CD4-positive, alpha-beta T cell treated with Interleukin-12 subunit alpha and Interleukin-12 subunit beta, for 1 hour (primary cell): ENCODE measurements around the gene ERO1A.
A peak's percentile ranks its signal among the peaks of the same experiment; 100 is the strongest.
"Not testable (repeated sequence)": the region's sequence is repeated elsewhere in the genome, so short reads cannot be mapped to it uniquely, and the experiment has no call there.

Experiments used
- DNase-seq: peaks from one replicate; pipeline ENCODE4 v3.0.0-alpha.2; 2020

ERO1A gene, protein sequence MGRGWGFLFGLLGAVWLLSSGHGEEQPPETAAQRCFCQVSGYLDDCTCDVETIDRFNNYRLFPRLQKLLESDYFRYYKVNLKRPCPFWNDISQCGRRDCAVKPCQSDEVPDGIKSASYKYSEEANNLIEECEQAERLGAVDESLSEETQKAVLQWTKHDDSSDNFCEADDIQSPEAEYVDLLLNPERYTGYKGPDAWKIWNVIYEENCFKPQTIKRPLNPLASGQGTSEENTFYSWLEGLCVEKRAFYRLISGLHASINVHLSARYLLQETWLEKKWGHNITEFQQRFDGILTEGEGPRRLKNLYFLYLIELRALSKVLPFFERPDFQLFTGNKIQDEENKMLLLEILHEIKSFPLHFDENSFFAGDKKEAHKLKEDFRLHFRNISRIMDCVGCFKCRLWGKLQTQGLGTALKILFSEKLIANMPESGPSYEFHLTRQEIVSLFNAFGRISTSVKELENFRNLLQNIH

DNA sequence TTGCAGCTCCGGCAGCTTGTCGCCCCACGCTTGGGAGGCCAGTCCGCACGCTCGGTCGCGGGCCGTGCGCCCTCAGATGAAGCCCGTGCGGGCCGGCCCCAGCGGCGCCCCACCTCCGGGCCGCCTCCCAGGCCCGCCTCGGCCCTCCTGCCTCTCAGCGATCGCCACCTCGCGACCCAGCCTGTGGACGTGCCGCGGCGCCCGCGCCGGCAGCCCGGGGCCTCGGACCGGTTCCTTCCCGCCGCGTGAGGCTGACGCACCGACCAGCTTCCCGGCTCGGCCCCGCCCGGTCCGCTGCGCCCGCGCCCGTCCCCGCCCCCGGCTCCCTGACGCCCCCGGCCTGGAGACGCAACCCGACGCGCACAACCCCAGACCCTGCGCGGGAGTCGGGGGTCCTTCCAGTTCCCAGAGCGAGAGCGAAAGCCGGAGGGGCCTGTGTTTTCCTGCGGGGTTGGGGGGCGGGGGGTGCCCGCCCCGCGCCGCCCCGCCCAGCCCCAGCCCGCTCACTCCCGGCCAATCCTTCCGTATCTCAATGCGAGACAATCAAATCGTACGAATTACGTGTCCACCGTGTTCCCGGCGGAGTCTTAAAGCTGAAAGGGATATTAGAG is at the start of gene ERO1A:
Gene ERO1A (minus strand): TSS at position 78 of the 611 bp plus-strand sequence. CDS start 77 bp downstream, at position 1.
- peak; percentile 67 for DNase-seq

DNA sequence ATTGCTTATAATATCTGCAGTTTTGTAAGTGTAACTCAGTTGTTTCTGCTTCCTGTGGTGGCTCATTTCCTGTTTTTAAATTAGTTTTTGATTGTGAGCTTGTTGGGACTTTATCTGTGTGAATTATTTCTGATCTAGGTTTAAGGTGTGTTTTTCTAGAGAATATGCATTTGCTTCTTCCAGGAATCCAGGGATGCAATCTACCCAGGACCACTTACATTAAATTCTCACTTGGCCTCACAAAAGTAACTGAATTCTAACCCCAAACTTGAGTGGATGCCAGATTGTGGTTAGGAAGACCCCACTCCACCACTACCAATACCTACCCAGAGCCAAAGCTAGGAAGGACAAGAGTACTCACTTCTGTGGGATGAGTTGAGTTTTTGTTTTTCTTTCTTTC is 46.5 kb upstream of the ERO1A start:
- peak; percentile 50 for DNase-seq

DNA sequence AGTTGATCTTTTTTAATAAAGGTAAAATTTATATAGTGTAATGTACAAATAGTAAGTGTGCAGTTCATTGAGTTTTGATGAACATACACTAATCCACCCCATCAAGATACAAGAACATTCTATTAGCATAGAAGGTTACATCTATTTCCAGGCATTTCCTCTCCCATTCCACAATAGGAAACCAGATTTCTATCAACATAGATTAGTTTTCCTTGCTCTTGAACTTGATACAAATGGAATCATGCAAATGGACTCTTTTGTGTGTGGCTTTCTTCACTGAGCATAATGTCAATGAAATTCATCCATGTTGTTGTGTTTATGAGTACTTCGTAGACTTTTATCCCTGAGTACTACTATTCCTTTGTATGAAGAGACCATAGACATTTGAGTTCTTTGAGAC is 45.4 kb upstream of the ERO1A start:
- no peak for DNase-seq

DNA sequence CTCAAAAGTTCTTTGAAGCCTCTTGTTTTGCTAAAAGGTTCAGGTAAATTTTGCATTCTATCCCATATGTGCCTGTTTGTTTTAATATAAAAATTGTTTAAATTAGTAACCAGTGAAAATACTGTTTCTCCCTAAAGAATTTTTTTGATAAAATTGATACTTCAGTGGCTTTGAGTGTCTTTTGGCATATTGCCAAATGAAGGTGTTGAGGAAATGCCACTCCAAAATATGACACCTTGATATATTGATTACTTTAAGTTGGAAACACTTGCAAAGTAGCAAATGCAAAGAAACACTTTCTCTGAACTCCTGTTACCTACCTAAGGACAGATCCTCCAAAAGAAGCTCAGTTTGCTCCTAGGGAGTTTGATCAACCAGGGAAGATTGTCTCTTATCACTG is 43.1 kb upstream of the ERO1A start:
- no peak for DNase-seq

DNA sequence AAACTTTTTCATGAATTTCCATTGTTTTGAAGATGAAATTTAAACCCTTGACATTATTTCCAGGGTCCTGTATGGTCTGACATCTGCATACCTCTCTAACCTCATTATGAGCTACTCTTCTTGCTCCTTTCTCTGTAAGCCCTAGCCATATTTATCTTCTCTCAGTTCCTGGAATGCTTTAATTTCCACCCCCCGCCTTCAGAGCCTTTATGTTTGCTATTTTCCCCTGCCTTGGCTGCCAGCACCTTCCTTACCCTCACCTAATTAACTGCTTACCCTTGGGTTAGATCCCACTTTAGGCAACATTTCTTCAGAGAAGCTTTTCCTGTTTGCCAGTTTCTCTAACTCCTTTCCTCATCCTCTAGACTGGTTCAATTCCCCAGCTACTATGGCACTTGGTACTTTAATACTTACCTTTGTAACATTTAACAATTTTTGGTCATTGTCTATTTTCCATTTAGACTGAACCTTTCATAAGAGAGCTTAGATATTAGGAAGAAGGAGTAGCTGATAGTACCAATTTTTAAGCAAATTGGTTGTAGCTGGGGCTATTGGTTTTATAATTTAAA is 40.6 kb upstream of the ERO1A start:
- DNase-seq, result no peak

DNA sequence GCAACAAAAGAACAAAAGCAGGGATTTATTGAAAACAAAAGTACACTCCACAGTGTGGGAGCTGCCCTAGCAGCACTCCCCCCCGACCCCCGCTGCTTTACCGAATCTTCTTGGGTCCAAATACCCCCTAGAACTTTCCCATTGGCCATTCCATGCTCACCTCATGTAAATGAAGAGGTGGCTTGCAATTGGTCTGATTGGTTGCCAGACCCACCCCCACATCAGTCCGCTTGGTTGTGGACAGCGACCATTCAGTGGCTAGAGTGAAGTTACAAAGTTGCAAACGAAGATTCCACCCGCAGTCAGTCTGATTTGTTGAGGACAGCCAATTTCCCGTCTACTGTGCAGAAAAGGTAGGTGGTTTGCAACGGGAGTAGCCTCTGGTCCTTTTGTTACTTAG is 38.5 kb upstream of the ERO1A start:
- no peak for DNase-seq

DNA sequence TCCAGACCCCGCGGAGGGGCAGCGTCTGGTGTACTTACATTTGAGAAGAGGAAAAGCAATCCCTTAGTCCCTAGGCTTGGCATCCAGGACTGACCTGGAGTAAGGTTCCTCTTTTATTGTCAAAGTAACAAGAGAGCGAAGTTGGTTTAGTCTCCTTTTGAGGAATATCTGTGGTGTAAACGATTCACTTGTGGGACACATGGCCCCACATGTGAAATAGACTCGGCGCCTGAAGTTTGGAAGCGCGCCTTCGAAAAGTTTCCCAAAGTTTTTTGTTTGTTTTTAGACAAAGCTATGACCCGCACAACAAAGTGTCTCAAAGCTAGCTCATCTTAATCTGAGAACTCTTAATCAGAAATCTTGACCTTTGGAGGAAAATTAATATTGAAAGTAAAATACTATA is 35.4 kb upstream of the ERO1A start:
- no peak for DNase-seq

DNA sequence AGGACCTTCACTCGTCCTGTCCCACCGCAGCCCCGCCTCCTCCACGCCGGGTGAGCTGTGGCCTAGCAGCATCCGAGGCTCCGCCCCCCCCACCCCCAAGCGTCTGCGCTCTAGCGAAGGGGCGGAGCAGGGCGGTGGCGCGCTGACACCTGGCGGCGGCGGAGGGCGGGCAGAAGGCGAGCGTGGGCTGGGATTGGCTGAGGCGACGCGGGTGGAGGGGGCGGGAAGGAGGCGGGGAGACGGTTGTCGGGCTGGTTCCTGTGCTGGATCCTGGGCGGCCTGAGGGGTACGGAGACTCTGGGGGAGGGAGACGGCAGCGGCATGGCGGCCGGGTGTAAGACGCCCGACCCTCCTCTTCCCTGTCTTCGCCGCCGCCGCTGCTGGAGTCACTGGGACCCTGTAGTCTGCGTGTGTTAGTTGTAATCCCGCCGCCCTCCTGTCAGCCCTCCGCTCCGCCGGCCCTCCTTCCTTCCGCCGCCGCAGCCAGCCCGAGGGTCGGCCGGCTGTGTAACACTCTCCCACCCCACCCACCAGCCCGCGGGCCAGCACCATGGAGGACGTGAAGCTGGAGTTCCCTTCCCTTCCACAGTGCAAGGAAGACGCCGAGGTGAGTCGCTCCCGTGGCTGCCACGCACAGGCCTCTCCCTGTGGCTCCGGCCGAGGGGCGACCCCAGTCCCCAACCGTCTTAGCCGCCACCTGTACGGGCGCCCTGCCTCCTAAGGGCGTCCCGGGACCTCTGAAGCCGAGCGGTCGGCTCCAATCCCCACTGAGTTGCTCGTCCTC is 34.8 kb upstream of the ERO1A start, which contains the start of gene STYX:
Gene STYX (plus strand): TSS at position 242 of the 784 bp plus-strand sequence. CDS start 309 bp downstream, at position 551.
- peak; percentile 97 for DNase-seq

DNA sequence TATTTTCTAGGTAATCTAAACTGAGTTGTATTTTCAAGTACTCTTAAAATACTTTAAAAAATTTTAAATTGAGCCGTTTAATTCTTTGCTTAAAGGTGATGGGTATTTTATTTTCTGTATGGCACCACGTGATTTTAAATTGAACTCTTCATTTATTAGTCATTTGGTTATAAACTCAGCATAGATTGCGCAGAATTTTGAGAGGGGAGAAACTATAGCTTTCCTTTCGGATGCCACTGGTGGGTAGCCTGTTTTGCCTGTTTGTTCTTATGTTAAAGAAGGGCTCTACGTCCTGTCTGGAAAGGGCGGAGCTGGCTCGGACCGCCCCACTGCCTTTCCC is 34.2 kb upstream of the ERO1A start:
- DNase-seq, result no peak

DNA sequence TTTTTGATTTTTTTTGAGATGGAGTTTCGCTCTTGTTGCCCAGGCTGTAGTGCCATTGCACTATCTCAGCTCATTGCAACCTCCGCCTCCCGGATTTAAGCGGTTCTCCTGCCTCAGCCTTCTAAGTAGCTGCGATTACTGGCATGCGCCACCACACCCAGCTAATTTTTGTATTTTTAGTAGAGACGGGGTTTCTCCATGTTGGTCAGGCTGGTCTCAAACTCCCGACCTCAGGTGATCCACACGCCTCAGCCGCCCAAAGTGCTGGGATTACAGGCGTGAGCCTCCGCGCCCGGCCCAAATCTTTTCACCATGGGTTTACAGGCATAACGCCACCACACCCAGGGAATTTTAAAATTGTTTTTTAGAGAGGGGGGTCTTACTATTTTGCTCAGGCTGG is 33.7 kb upstream of the ERO1A start:
- not testable (repeated sequence) for DNase-seq

DNA sequence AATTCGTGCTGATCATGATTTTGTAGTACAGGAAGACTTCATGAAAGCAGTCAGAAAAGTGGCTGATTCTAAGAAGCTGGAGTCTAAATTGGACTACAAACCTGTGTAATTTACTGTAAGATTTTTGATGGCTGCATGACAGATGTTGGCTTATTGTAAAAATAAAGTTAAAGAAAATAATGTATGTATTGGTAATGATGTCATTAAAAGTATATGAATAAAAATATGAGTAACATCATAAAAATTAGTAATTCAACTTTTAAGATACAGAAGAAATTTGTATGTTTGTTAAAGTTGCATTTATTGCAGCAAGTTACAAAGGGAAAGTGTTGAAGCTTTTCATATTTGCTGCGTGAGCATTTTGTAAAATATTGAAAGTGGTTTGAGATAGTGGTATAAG is 32.2 kb upstream of the ERO1A start:
- not testable (repeated sequence) for DNase-seq

DNA sequence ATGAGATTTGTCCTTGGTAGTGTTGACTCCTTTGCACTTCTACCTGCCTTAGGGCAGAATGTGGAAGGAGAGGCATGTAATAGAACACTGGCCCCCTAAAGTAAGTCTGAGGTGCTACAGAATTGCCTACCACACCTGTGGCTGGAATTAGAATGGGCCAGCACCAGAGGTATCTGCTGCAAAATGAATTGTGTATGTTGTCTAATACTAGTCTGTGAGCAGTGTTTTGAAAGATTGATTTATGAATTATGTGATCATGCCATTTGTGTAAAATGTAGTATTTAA is 28.9 kb upstream of the ERO1A start:
- no peak for DNase-seq

DNA sequence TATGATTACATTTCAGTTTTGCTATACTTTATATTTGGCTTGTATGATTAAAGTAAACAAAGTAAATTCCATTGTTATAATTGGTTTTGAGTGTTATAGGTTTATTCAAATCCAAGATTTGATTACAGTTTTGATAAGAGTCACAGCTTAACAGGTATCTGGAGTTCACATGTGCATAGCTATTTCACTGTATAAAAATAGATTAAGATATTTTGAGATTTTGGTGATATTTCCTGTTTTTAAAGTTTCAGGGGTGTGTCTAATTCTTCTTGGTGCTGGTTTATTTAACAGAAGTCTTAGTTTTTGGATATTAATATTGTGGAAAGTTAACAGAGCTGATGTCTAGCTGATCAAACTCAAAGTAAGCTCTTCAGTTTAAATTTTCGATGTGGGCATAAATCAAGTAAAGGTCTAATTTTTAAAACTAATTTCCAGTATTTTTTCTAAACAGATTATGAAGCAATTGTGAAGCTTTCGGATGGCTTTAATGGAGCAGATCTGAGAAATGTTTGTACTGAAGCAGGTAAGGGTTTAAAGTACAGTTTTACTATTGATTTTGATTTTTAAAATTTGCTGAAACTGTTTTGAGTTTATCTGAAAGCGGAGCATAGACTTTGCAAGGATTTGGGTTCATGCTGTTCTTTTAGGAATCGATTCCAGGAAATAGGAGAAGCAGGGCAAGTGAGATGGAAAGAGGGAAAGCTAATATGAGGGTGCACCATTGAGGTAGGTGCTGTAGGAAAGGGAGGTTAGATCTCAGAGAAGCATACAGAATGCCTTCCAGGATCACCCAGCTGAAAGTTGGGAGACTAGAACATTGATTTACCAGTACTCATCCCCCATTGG is 28.4 kb upstream of the ERO1A start:
- no peak for DNase-seq

DNA sequence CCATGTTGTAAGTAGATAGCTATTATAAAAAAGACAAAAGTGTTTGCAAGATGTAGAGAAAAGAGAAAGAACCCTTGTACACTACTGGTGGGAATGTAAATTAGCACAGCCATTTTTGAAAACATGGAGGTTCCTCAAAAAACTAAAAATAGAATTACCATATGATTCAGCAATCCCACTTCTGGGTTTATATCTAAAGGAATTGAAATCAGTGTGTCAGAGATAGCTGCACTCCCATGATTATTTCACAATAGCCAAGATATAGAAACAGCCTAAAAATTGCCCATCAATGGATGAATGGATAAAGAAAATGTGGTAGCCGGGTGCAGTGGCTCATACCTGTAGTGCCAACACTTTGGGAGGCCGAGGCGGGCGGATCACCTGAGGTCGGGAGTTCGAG is 20.8 kb upstream of the ERO1A start:
- DNase-seq, result no peak

DNA sequence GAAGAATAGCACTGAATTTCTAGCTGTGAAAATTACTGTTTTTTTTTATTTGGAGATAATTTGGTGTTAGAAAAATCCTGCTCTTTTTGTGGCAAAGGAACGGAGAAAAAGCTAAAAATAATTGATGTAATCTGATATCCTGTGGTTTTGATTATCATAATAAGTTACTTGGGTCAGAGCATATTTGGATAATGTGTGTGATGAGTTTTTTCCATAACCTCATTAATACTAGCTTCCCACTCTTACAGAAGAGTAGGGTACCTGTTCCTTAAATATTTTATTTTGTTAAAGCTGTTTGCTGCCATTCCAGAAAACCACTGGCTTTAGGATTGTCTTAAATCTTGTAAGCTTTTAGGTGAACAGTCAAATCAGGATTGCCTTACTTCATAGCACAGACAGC is 16.3 kb upstream of the ERO1A start:
- DNase-seq, result no peak

DNA sequence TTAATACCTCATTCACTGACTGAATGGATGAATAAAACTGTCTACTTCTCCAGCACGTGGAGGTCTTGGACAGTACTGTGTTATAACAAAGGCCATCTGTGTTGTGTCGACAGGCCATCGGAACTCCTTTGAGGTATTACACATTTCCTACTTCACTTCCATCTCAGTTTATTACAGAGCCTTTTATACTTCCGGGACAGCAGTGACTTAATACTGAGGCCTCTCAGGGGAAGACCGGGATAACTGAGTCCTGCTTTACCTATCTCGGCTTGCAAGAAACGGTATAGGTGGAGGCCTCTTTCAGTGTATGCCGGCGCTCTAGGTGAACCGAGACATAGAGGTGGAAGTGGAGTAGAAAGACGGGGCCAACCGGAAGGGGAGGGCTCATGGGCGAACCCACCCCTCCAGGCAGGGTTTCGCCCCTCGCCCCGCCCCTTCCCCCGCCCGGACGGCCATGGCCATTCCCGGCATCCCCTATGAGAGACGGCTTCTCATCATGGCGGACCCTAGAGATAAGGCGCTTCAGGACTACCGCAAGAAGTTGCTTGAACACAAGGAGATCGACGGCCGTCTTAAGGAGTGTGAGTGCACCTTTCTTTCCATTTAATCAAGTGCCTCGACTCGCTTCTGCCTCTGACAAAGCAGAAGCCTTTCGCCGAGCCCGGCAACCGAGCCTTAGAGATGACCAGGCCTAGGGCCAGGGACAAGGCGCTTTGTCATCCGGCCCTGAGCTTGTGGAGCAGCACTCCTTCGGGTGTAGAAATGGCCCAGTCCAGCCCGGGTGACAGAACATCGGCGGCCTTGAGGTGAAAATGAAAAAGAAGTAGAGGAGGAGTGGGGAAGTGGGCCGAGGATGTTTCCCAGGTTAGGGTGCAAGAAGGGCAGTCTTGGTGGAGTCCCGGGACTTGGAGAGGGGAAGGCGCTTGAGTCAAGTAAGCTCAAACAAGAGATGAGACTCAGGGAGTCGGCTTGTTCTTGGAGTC is 11.7 kb upstream of the ERO1A start, which contains the start of gene PSMC6:
Gene PSMC6 (plus strand): TSS at position 477 of the 983 bp plus-strand sequence. CDS start 20 bp downstream, at position 497.
- peak; percentile 94 for DNase-seq

DNA sequence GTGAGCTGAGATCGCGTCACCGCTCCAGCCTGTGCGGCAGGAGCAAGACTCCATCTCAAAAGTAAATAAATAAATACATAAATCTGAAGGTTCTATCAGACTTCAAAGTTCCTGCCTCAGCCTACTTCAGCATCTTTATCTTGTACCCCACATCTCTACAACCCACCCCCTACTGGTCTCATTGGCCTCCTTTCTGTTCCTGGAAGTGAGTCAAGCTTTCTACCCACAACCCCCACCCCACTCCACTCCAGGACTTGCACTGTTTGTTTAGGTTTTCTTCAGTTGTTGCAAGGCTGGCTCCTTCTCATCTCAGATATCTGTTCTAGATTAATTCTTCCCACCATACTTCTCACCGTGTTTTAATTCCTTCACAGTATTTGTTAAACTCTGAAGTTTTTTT is 10.9 kb upstream of the ERO1A start:
- peak; percentile 59 for DNase-seq

DNA sequence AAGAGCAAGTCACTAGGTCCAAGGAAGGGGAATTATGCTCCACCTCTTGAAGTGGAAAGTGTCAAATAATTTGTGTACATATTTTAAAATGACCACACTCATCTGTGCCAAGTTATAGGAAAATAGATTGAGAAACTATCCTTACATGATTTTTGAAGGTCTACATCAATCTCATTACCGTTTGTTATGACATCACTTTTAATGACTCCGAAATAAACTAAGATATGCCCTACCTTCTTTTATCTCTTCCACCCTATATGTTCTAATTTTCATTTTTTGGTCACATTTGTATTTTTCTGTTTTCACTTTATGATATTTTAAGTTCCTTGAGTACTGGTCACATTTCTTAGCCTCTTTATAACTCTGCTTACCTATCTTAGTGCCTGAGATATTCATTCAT is 8.3 kb upstream of the ERO1A start:
- no peak for DNase-seq

DNA sequence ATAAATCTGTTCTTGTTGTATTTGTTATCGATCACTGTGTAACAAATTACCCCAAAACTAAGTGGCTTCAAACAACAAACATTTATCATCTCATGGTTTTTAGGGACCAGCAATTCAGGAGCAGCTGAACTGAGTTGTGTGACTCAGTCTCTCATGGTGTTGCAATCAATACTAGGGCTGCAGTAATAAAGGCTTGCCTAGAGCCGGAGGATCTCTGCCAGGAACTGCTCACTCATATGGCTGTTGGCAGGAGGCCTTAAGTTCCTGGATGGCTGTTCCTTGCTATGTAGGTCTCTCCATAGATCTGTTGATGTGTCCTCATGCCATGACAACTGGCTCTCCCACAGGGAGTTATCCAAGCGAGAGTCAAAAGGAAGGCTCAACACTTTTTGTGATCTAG is 7.9 kb upstream of the ERO1A start:
- no peak for DNase-seq

DNA sequence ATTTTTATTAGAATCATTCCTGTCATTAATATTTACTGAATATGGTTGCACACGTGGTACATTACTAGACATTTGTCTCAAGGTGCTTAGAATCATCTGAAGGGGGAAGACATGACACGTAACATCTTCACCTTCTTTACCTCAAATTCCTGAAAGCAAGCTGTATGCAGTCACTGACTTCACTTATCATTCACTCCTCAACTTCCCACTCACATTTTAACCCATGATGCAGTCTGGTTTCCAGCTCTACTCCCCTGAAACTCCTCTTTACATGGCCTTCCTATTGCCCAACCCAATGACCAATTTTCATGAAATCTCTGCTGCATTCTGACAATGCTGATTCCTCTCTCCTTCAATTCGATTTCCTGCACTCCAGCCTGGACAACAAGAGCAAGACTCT is 5.9 kb upstream of the ERO1A start:
- no peak for DNase-seq

DNA sequence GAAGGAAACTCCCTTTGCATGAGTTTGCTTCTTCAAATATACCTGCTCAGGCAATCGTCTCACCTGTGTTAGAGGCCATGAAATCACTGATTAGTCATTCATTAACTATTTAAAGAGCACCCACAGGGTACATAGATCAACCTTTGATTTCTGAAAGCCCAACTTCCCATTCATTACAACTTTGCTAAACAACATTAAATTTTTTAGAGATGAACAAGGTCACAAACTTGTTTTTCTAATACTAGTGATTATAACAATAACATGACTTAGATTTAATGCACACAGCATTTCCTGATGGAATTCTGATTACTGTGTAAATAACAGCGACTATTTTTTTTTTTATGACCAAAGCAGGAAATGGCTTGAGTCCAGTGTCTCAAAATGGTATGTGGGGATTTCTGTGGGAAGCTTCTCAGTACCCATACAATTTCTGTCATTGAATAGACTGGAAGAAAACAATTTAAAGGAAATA is 5.4 kb upstream of the ERO1A start:
- no peak for DNase-seq
